UCSD-AML1 (cell line): ENCODE measurements around the gene BACH2.

ENCODE experiments used
- DNase-seq: peaks from one replicate; lab custom pipeline; 2025; ENCODE audit not compliant: unreplicated experiment; lab: John Stamatoyannopoulos, UW

BACH2 gene

DNA sequence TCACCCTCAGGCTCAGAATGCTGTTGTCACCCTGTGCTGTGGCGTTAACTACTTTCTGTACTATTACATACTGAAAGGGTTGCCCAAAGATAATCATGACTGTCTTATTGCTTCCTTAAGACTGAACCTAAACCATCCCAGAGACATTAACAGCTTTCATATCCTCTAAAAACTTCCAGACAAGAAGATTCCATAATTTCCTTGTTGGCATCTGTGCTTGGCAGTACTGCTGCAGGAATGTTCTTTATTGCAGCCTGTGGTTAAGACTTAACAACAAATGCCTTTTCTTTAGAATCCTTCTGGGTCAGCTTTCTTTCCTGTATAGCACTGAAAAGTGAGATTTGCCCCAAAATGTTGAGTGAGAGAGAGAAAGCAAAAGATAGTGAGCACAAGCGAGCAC lies 292.7 kb downstream of the BACH2 start:
- no peak for DNase-seq

DNA sequence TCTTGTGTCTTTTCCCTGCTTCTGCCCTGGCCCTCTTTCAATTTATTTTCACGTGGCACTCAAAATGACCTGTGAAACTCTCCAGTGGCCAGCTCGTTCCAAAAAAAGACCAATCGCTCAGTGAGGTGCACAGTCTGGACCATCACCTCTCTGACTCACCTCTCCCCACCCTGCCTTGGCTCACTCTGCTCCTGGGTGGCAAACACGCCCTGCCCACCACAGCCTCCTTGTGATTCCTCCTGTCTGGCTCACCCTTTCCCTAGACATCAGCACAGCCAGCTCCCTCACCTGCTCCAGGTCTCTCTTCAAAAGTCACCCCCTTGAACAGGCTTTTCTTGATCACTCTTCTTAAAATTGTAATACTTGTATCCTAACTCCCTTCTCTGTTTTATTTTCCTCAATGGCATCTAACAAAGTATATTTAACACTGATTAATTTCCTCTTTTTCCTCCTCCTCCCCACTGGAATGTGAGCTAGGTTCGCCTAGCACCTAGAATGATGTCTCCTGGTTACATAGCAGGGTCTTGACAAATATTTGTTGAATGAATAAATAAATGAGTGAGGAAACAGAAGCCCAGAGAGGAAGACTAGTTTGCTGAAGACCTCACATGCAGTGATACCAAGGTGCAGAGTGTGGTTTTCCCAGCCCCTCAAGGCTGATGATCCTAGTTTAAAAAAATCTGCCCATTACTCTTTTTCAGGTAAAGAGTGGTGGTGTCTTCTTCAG lies 293.4 kb downstream of the BACH2 start:
- DNase-seq = no peak

DNA sequence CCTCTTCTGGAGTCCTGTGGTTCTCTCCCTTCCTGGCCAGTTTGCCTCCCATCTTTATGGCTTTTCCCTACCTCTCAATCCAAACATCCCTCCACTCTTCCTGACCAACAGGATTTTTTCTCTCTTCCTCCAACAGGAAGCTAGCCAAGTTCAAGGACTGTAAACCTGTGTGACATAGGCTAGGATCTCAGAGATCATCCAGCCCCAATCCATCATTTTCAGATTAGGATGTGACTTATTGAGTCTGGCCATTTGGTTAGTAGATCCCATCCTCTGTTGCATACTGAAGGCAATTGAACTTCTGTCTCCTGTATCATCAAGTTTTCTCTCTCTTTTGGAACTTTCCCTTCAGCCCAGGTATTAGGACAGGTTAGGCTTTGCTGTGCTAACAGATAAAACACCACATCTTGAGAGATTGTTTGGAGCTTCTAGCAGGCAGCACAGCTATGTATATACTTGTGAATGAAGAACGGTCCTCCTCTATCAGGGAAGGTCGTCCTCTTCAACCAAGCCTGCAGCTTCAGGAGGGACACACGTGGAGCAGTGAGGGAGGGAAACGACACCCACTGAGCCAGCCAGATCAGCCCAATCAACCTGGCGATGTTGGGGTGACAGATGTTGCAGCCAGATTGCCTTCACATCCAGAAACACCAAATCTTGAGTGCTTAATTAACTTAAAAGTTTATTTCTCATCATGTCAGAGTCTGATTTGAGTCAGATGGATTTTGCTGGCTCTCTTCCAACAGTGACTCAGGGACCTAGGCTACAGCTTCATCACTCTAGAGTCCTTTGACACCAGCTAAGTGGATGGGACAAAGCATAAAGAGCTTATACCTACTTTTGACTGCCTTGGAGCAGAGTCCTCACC lies 295.5 kb downstream of the BACH2 start:
- DNase-seq = no peak

DNA sequence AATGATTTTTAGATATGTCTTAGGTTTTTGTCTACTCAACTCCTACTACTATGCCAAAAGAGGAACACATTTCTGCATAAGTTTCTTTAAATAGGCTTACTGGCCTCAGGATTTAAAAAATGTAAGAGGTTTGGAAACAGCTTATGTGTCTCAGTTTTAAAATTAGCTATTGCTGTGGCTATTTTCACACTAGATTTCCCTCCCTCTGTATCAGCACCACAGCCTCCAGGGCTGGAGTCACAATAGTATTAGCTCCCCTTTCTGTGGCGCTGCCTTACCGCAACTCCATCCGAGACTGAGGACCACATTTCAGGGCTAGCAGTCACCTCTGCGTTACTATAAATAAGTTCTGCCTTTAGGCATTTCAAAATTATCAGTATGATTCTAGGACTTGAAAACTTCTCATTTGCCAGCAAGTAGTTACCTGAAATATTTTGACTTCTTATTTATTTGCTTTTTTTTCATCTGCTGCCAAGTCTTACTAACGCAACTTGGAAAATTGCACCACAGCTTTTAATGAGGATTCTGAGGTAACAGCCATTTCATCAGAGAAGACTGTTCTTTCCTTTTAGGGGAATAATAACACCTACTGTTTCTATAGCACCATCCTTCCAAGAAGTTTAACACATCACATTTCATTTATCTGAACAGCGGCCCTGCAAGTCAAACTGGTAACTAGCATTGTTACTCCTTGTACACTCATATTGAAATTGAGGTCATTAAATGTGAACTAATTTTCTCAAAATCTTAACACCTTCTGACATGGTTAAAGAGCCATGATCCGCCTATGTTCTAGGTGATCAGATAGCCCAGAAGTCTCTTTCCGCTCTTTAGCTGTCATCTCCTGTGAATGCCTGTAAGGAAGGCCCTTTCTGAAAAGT lies 296.5 kb downstream of the BACH2 start:
- no peak for DNase-seq

DNA sequence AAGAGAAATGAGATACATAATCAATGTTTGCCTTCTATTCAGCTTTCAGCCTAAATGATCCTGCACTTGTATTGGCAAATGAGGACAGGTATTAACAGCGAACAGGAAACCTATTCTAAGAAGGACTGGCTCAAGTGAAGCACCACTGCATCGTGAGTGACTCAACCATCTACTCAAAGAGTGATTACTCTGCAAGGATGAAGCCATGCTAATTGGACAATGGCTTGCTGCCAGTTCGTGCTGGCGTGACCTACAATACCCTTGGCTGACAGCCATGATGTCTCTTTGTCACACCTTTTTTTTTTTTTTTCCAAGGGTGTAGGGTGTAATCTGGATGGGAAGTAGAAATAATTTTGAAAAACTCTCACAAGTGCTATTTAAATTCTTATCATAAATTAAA lies 297.5 kb downstream of the BACH2 start:
- DNase-seq = no peak

DNA sequence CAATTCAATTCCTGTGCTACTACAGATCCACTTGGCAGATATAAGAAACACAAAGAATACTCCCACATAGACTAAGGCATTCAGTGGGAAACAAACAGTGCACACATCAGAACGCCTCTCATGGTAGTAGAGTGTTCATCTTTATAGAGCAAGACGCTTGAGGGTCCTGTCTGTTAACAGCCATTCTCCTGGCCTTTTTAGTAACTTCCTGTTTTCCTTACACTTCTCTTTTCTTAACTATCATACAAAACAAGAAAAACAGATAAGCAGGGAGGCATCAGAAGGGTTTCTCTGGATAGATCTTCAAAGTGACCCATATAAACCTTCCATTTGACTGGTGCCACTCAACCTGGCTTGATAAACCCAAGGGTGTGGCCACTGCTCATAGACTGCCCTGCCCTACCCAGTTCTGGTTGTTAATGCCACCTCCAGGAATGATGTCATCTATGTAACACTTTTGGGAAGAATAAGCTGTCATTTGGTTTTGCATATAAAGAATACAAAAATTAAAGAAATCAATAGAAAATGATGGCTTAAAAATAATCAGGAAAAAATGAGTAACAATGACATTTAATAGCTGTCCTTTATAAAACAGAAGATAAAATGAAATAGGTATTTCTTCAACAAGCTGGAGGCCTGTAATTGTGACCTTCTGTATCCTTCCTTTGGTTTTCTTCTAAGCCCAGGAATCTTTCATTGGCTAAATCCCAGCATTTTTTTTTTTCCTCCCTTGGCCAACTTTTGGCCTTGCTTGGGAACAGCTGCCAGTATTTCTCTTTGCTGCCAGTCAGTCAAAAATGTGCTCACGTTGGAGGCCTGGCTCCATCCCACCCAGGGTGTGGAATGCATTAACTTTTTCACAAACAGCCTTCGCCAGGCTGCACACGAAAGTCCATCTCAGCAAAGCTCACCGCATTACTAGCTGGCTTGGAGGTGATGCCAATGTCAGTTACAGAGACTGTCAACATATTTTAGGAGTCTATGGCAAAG lies 298.9 kb downstream of the BACH2 start:
- no peak for DNase-seq

DNA sequence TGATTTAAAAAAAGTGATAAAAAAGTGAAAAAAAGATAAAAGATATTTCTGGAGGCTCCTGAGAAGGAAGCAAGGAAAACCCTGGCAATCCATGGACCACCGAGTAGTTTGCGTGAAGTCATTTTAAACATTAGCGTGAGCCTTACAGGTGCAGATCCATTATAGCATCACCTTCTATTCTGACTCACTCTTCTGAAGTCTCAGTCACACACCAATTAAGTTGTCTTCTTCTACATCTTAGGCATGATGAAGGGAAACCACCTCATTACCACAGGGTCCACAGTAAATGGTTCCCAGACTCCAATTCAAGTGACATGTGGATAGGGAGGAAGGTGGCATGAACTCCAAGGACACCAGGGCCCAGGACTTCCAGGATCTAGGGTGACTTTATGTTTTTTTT lies 303.2 kb downstream of the BACH2 start:
- DNase-seq = no peak

DNA sequence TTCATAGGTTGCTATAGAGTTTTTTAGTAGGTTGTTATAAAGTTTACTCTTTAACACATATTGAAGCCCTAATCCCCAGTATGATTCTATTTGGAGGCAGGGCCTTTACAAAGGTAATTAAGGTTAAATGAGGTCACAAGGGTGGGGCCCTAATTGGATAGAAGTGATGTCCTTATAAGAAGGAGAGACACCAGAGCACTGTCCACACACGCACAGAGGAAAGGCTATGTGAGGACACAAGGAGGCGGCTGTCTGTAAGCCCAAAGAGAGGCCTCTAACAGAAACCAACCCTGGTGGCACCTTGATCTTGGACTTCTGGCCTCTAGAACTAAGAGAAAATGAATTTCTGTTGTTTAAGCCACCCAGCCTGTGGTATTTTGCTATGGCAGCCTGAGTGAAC lies 303.8 kb downstream of the BACH2 start:
- no peak for DNase-seq

DNA sequence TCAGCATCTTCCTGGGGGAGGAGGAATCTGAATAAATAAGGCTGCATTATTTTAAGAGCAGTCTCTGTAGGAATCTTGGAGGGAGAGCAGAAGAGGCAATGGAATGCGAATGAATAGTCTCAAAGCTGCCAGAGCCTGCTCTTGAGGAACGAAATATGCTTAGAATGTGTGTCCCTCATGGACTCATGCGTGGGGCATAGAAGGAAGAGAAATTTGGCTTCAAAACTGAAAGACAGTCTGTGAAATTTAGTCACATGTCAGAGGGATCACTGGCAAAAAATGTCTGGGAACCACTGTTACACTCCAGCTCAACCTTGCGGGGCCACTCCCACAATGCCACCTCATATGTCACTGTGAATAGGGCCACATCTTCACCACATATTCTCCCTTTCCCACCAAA lies 306.9 kb downstream of the BACH2 start:
- DNase-seq = no peak

DNA sequence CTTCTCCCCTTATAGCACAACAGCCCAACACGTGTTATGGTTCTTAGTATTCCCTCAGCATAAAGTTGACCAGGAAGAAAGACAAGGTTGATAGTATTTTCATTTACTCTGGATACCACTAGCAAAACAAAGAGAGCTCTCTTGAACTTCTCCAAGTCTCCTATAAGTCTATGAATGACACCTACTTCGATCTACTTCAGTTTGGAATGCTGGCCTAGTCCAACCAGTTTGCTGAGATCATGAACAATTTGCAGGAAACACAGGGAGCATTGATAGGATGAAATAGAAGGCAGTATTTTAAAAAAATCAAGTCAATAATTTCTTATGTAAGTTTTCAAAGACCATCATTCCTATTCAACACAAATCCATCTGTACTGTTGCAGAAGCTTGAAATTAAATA lies 308.8 kb downstream of the BACH2 start:
- no peak for DNase-seq

DNA sequence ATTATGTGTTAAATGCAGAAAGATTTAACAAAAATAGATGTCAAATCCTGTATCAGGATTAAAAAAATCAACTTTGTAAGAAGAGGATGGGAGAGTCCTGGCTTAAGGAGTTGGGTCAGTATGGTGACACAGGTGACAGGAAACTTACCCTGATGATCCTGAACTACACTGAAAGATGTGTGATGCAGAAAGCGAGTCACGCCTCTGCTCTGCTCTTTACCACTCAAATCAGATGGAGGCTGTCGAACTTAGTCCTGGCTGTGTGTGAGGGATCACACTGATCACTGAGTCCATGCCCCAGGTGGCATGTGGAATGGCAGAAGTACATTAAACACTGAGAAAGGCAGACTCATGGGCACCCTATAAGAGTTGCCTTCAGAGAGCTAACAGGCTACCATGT lies 309.5 kb downstream of the BACH2 start:
- no peak for DNase-seq

DNA sequence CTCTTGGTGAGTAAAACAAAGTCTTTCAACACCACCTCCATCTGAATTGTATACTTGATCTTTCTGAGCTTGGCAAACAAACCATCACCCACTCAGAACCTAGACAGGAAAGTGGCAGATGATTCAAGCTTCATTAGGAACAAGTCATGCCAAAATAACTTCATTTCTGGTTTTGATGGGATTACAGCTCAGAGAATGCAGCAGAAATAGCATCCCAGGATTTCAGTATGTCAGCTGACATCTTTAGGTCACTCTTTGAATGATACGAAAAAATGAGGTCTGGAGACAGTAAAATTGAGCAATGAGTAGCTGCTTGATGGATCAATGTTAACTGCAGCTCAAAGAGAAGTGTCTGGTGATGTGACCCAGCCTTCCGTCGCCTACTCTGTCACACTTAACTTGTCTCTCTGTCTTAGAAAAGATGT lies 310.0 kb downstream of the BACH2 start:
- no peak for DNase-seq

DNA sequence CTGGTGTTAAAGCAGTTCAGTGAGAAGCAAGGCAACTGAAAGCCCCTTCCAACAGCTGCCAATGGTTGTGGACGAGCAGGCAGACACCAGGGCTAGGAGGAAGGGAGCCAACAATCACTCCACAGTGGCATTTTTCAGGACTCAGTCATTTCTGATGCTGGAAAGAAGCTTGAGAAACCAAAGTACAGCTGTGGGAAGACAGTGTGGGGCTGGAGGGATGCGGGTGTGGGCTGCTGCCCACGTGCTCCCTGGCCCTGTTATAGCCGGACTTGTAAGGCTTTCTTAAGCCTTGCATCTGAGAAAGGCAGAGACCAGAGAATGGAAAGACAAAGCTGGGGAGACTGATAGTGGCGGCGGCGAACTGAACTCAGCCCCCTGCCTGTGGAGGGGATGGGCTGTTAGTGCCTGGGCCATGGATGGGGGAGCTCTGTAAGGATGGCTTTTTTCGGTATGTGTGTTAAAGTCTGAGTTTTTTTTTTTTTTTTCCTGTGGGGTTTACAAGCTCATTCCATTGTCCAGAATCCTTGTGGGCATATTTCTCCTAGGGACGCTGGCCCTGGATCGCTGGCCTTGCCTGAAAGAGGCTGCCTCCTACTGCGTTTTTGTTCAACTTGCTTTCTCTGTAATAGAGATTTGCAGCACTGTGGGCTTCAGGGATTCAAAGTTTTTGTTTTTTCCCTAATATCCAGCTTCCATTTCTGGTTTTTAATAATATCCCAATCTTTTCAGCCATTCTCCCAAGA lies 310.7 kb downstream of the BACH2 start:
- DNase-seq = no peak

DNA sequence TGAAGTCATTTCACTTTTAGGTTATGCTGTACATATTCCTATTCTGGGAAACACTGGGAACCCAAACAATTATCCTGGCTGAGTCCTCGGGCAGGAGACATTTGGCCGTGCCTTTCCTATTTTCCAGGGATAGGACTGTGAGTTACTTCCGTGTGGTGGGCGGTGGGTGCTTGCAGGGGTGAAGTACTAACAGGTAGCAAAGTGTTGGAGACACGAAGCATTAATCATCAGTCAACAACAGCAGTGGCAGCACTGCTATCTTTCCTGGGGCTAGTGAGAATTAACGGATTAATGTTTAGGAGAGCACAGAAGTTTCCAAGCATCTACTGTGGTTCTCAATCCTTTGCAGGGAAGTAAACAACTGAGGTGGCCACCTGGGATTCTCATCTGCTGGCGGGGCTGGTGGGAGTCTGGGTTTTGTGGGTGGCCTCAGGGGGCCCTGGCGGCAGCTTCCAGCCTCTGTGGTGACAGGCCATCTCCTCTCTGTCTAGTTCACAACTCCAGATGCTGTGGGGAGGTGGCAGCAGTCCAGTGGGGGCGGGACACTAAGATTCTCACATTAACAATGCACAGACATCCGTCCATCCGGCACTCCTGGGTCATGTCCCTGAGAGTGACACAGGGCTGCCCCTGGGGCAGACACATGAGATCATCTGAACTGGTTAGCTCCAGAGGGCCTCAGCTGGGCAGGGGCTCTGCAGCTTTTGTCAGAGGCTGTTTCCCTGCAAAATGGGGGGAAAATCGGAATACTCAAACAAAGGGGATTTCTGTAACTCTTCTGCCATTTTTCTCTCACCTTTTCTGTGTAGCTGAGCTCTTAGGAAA lies 311.5 kb downstream of the BACH2 start:
- no peak for DNase-seq

DNA sequence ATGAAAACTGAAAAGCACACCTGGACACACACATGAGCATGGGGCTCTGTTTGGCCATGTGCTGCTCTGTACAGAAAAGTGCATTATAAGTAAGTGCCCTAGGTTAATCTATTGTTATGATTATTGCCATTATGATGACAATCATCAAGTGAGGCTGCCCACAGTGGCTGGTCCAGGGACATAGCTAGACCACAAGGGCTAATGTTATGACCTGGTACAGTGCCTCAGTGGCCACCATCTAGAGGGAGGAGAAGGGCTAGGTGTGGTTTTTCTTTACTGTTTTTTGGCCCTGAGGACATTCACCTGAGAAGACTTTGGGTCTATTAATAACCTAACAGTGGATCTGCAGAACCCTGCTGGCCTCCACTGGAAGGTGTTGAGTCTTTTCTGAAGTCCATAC lies 316.3 kb downstream of the BACH2 start:
- no peak for DNase-seq

DNA sequence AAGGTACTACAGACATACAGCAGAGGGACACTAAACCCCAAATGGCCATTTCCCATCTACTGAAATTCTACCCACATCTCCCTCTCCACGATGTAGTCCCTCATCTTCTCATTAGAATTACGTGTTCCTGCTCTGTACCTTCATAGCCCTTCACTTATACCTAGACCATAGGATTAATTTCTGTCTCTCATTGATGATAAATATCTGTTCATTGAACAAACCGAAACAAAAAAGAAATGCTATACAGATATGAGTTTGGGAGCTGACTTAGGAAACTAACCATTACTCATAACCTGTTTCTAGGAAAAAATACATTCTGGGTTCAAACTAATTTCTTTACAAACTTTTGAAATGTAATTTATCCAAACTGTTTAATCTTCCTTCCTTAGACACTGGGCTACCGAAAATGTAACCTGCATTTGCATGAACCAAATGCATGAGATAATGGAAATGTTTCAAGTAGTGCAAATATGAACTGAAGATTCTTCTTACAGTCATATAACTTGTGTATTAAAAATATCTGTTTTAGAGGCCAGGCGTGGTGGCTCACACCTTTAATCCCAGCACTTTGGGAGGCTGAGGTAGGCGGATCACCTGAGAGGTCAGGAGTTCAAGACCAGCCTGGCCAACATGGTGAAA lies 317.0 kb downstream of the BACH2 start:
- no peak for DNase-seq

DNA sequence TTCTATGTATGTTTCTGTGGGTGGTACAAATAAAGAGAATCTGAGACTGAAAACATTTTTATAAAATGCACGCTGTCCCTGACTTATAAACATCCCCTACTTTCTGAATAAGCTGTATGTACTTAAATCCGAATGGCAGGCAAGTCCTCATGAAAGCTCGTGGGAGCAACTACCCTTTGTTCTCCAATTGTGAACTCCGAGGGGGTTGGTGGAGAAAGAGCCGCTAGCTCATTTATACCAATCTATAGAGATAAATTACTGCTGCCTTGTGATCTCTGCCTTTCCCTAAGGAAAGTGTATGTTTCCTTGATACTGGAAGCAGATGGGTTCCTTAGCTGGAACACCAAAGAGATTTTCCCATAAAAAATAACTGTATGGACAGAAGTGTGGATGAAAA lies 317.9 kb downstream of the BACH2 start:
- no peak for DNase-seq
